Transverse colon (tissue), 4 donors: ENCODE data around the gene POU5F1.

Source experiments
- CTCF ChIP-seq, 5 experiments: fragments of 200-600 bp in 3 of 5; fragments of 450-650 bp in 2 of 5; sonication (generic) in 3 of 5; IDR thresholded peaks; 1 replicate in 2 of 5; 2 replicates in 3 of 5; pipeline ENCODE4 v1.5.1; 2016 to 2017; ENCODE audit warnings: antibody characterized with exemption in 5 of 5, inconsistent platforms in 3 of 5, mild to moderate bottlenecking in 2 of 5, moderate library complexity in 1 of 5
- EP300 ChIP-seq: sonication (generic); formaldehyde crosslinking; IDR thresholded peaks from one replicate; pipeline ENCODE4 v1.6.1; 2017; ENCODE audit warnings: antibody characterized with exemption, low read depth
- POLR2A ChIP-seq: fragments of 450-650 bp; IDR thresholded peaks from one replicate; pipeline ENCODE4 v1.6.1; 2016; ENCODE audit warnings: antibody characterized with exemption, mild to moderate bottlenecking, moderate library complexity
- POLR2AphosphoS5 ChIP-seq, 3 donors: sonication (generic); formaldehyde crosslinking; IDR thresholded peaks; one replicate each; pipeline ENCODE4 v1.6.1; 2016; ENCODE audit warnings: antibody characterized with exemption in 3 of 3

GRCh38 chr6:31170987-31171671 is 647 bp upstream of the POU5F1 start:
- TF ChIP-seq CTCF (IDR thresholded peaks at IDR 0.05) (no peak), POLR2A (no peak), POLR2AphosphoS5 (IDR thresholded peaks at IDR 0.05) (no peak), EP300 (no peak)
